ENCODE data around the gene ZNF804B. TPM values are rescaled to one million over a fixed set of nuclear protein-coding genes. Genes with fewer than 3 reads are reported as not detected.
A peak's percentile ranks its signal among the peaks of the same experiment; 100 is the strongest.

ZNF804B gene
- total RNA-seq, 1 donor from 2014 or later, result not detected

DNA sequence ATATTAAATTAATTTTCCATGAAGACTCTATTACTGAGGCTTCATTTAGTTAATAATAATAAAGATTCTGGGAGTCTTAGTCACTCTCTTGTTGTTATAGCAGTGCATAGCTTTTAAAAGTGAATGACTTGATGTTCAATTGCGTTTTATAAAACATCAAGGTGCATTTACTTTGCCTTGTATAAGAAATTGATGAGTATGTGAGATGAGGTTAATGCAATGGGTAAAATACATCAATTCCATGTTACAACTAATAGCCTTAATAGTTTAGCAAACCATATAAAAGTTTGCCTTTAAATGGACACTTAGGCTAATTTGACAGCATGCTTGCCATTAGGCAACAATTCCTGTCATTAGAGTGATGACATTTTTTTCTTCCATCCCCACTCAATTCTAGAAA, 209.7 kb downstream of the ZNF804B start:
- Mint-ChIP-seq H3K4me1 (ENCODE audit: unreplicated experiment) (no peaks in the 10 kb centered on the region), H3K9me3 (ENCODE audit: unreplicated experiment) (no peaks in the 10 kb centered on the region), H3K27me3 (ENCODE audit: unreplicated experiment) (no peaks in the 10 kb centered on the region), H3K36me3 (ENCODE audit: unreplicated experiment) (no peaks in the 10 kb centered on the region), H3K4me3 (ENCODE audit: unreplicated experiment) (no peak overlapping the region), H3K27ac (ENCODE audit: unreplicated experiment) (no peak overlapping the region)
- TF ChIP-seq, protein P1, sequence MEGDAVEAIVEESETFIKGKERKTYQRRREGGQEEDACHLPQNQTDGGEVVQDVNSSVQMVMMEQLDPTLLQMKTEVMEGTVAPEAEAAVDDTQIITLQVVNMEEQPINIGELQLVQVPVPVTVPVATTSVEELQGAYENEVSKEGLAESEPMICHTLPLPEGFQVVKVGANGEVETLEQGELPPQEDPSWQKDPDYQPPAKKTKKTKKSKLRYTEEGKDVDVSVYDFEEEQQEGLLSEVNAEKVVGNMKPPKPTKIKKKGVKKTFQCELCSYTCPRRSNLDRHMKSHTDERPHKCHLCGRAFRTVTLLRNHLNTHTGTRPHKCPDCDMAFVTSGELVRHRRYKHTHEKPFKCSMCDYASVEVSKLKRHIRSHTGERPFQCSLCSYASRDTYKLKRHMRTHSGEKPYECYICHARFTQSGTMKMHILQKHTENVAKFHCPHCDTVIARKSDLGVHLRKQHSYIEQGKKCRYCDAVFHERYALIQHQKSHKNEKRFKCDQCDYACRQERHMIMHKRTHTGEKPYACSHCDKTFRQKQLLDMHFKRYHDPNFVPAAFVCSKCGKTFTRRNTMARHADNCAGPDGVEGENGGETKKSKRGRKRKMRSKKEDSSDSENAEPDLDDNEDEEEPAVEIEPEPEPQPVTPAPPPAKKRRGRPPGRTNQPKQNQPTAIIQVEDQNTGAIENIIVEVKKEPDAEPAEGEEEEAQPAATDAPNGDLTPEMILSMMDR (IDR thresholded peaks at IDR 0.05), result no peak
- no peak for DNase-seq (ENCODE audit: extremely low spot score, unreplicated experiment)

DNA sequence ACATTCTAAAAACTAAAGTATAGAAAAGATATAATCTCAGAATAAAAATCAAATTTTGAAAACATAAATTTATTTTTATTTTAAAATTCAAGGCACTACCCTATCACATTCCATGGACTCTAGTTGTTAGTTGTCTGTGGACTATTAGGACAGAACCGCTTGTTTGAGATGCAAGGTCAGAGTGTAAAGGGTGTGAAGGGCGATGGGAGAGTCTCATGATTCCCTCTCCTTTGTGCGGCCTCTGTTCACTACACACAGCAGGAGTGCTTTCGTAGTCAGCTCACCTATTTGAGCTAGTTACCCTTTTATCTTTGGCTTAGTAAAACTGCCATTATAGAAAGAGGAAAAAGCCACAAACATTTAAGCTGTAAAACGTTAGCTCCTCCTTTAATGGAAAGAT, 225.8 kb downstream of the ZNF804B start:
- TF ChIP-seq, protein P1 (IDR thresholded peaks at IDR 0.05), result no peak
- Mint-ChIP-seq H3K4me1 (ENCODE audit: unreplicated experiment) (no peaks in the 10 kb centered on the region), H3K36me3 (ENCODE audit: unreplicated experiment) (no peaks in the 10 kb centered on the region), H3K4me3 (ENCODE audit: unreplicated experiment) (no peak overlapping the region), H3K27ac (ENCODE audit: unreplicated experiment) (no peak overlapping the region), H3K27me3 (ENCODE audit: unreplicated experiment) (no peaks in the 10 kb centered on the region), H3K9me3 (ENCODE audit: unreplicated experiment) (no peaks in the 10 kb centered on the region)
- DNase-seq (ENCODE audit: extremely low spot score, unreplicated experiment), result no peak

DNA sequence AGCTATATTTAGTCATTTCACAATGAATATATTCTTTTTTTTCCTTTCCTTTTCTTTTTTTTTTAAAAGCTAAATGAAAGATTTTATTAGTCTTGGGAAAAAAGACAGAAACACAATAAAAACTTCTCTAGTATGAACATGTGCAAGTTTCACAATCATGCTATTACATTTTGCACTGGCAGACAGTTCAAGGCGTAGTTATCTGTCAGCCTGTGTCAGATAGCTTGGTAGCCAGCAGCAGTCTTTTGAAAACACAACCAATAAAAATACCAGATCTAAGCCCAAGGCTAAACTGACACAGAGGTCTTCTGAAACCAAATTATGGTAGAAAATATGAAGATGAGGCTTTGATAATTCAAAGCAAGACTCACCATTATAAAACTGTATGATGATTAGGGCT, 241.8 kb downstream of the ZNF804B start:
- TF ChIP-seq, protein P1 (IDR thresholded peaks at IDR 0.05), result no peak
- no peaks in the 10 kb centered on the region for H3K9me3 Mint-ChIP-seq (ENCODE audit: unreplicated experiment)
- H3K27me3 Mint-ChIP-seq (ENCODE audit: unreplicated experiment), result peaks cover 2% of the 10 kb centered on the region
- H3K36me3 Mint-ChIP-seq (ENCODE audit: unreplicated experiment), result no peaks in the 10 kb centered on the region
- peaks cover 13% of the 10 kb centered on the region for H3K4me1 Mint-ChIP-seq (ENCODE audit: unreplicated experiment)
- DNase-seq (ENCODE audit: extremely low spot score, unreplicated experiment), result no peak
- H3K4me3 Mint-ChIP-seq (ENCODE audit: unreplicated experiment), result no peak overlapping the region
- H3K27ac Mint-ChIP-seq (ENCODE audit: unreplicated experiment), result no peak overlapping the region

DNA sequence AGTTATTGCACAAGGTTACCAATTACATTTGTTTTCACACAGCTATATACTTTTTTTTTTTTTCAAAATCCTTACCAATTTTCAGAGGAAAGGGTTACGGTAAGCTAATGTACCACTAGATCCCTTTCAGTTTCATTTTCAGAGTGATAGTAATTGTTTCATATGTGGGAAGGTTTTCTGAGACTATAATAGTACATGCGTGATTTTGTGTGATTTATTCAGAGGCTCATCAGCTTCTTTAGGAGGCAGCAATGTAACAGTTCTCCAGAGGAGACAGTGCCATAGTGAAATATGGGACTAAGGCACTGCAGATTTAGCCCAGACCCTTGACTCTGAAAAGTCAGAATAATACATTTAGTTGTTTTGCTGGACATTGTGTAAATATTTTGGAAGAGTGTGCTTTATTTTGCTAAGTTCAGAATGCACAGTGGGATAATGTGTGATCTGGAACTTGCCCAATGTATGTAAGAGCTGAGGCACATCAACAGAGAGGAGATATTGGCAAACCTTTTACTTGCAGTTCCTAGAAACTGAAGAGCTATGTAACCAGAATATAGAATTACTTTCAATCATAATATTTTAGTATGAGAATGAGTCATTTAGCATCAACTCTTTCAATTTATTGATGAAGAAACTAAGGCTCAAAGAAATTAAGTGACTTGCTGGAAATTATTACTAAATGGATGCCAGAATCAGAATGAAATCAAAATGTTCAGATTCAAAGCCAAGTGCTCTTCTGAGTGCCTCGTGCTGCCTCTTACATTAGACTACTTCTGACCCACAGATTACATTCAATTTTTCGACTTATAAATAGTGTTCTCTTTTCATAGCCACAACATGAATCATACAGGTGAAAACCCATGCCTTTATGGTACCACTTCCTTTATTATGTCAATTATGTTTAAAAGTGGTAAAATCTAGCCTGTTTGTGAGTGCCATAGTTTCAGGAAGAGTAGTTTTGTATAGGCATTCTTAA, 243.8 kb downstream of the ZNF804B start:
- Mint-ChIP-seq H3K27me3 (ENCODE audit: unreplicated experiment) (peaks cover 2% of the 10 kb centered on the region), H3K9me3 (ENCODE audit: unreplicated experiment) (no peaks in the 10 kb centered on the region), H3K27ac (ENCODE audit: unreplicated experiment) (peak overlapping the region; percentile 32), H3K36me3 (ENCODE audit: unreplicated experiment) (no peaks in the 10 kb centered on the region), H3K4me3 (ENCODE audit: unreplicated experiment) (no peak overlapping the region), H3K4me1 (ENCODE audit: unreplicated experiment) (peaks cover 13% of the 10 kb centered on the region)
- TF ChIP-seq, protein P1 (IDR thresholded peaks at IDR 0.05), result no peak
- DNase-seq (ENCODE audit: extremely low spot score, unreplicated experiment), result no peak

DNA sequence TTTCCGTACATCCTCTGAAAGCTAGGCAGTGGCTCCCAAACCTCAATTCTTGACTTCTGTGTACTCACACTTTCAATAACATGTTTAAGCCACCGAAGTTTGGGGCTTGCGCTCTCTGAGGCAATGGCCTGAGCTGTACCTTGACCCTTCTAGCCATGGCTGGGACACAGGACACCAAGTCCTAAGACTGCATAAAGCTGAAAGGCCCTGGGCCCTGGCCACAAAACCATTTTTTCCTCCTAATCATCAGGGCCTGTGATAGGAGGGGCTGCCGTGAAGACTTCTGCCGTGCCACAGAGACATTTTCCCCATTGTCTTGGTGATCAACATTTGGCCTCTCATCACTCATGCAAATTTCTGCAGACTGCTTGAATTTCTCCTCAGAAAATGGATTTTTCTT, 252.5 kb downstream of the ZNF804B start:
- Mint-ChIP-seq H3K27ac (ENCODE audit: unreplicated experiment) (no peak overlapping the region), H3K4me1 (ENCODE audit: unreplicated experiment) (no peaks in the 10 kb centered on the region), H3K27me3 (ENCODE audit: unreplicated experiment) (no peaks in the 10 kb centered on the region), H3K9me3 (ENCODE audit: unreplicated experiment) (peaks cover 8% of the 10 kb centered on the region), H3K36me3 (ENCODE audit: unreplicated experiment) (no peaks in the 10 kb centered on the region), H3K4me3 (ENCODE audit: unreplicated experiment) (no peak overlapping the region)
- TF ChIP-seq, protein P1 (IDR thresholded peaks at IDR 0.05), result no peak
- DNase-seq (ENCODE audit: extremely low spot score, unreplicated experiment), result no peak
